ENCODE results near the gene MAD1L1.
"Not testable (repeated sequence)": the region's sequence is repeated elsewhere in the genome, so short reads cannot be mapped to it uniquely, and the experiment has no call there.

MAD1L1 gene

GRCh38 chr7:2037301-2037807 lies 195.4 kb downstream of the MAD1L1 start:
- H3K4me3 ChIP-seq (ENCODE audit: low read depth, low read length), result no peak overlapping the region

- no peak overlapping the region for H3K4me3 ChIP-seq (ENCODE audit: low read depth, low read length)
Observed at GRCh38 chr7:2036786-2037185, 196.0 kb downstream of the MAD1L1 start.

- not testable (repeated sequence) for H3K4me3 ChIP-seq (ENCODE audit: low read depth, low read length)
Observed at GRCh38 chr7:2036201-2036600, 196.5 kb downstream of the MAD1L1 start.

- H3K4me3 ChIP-seq (ENCODE audit: low read depth, low read length), result no peak overlapping the region
Observed at GRCh38 chr7:2034291-2035201, 198.2 kb downstream of the MAD1L1 start.

GRCh38 chr7:2033586-2034135 lies 199.1 kb downstream of the MAD1L1 start:
- H3K4me3 ChIP-seq (ENCODE audit: low read depth, low read length), result no peak overlapping the region

- H3K4me3 ChIP-seq (ENCODE audit: low read depth, low read length), result no peak overlapping the region
Observed at GRCh38 chr7:2032876-2033407, 199.8 kb downstream of the MAD1L1 start.

- no peak overlapping the region for H3K4me3 ChIP-seq (ENCODE audit: low read depth, low read length)
Observed at GRCh38 chr7:2032030-2032875, 200.5 kb downstream of the MAD1L1 start.

GRCh38 chr7:2031451-2031845 lies 201.3 kb downstream of the MAD1L1 start:
- H3K4me3 ChIP-seq (ENCODE audit: low read depth, low read length), result no peak overlapping the region

GRCh38 chr7:2030475-2031450 lies 202.0 kb downstream of the MAD1L1 start:
- no peak overlapping the region for H3K4me3 ChIP-seq (ENCODE audit: low read depth, low read length)

- no peak overlapping the region for H3K4me3 ChIP-seq (ENCODE audit: low read depth, low read length)
Observed at GRCh38 chr7:2029936-2030335, 202.8 kb downstream of the MAD1L1 start.

GRCh38 chr7:2029211-2029905 lies 203.4 kb downstream of the MAD1L1 start:
- H3K4me3 ChIP-seq (ENCODE audit: low read depth, low read length), result no peak overlapping the region

GRCh38 chr7:2028733-2029132 lies 204.0 kb downstream of the MAD1L1 start:
- H3K4me3 ChIP-seq (ENCODE audit: low read depth, low read length), result no peak overlapping the region

GRCh38 chr7:2025188-2025587 lies 207.6 kb downstream of the MAD1L1 start:
- no peak overlapping the region for H3K4me3 ChIP-seq (ENCODE audit: low read depth, low read length)

GRCh38 chr7:2024567-2024918 lies 208.2 kb downstream of the MAD1L1 start:
- no peak overlapping the region for H3K4me3 ChIP-seq (ENCODE audit: low read depth, low read length)

- H3K4me3 ChIP-seq (ENCODE audit: low read depth, low read length), result no peak overlapping the region
Observed at GRCh38 chr7:2023877-2024566, 208.7 kb downstream of the MAD1L1 start.

- no peak overlapping the region for H3K4me3 ChIP-seq (ENCODE audit: low read depth, low read length)
Observed at GRCh38 chr7:2022737-2023250, 210.0 kb downstream of the MAD1L1 start.

- no peak overlapping the region for H3K4me3 ChIP-seq (ENCODE audit: low read depth, low read length)
Observed at GRCh38 chr7:2022021-2022409, 210.7 kb downstream of the MAD1L1 start.

GRCh38 chr7:2019711-2020511 lies 212.8 kb downstream of the MAD1L1 start:
- H3K4me3 ChIP-seq (ENCODE audit: low read depth, low read length), result no peak overlapping the region
